Mammary microvascular endothelial cell (primary cell): ENCODE data around the gene ATM. TPM values are rescaled to one million over a fixed set of nuclear protein-coding genes. Genes with fewer than 3 reads are reported as not detected.

Experiments used
- total RNA-seq: library from RNA; depleted of rRNA; stranded (reverse); fragments of >200 nt; gene quantifications from 2 replicates; pipeline ENCODE4 v1.2.3, GENCODE V29; 2015

ATM gene
- total RNA-seq = 22.3 and 23.7 TPM in 2 replicates

GRCh38 chr11:108222574-108223347 lies at the start of gene ATM, which contains the start of gene NPAT:
TSS of gene ATM (plus strand) at chr11:108223067. CDS start at chr11:108227625, 4,558 bp downstream.
TSS of gene NPAT (minus strand) at chr11:108222638. CDS start at chr11:108222536, 102 bp downstream.

Other genes starting within 250 kb of the ATM start
- gene CUL5, start 214.2 kb upstream of the ATM start, total RNA-seq = 18.5 and 22.2 TPM in 2 replicates
- 193 and 238 TPM in 2 replicates for gene ACAT1, start 101.5 kb upstream of the ATM start, total RNA-seq
- 9.5 and 10.4 TPM in 2 replicates for gene NPAT, start 429 bp upstream of the ATM start, total RNA-seq
- 0.67 TPM in 1 of 2 replicates, not detected in the other for gene C11orf65, start 244.5 kb downstream of the ATM start, total RNA-seq